H1 (cell line): Measurements from ENCODE around the gene MARCHF9. TPM values are rescaled to one million over a fixed set of nuclear protein-coding genes. Genes with fewer than 3 reads are reported as not detected.

Experiments used
- BACH1 ChIP-seq: IDR thresholded peaks from 2 replicates; pipeline ENCODE4 v1.6.1; 2012; ENCODE audit warnings: low read length, improper control_type of control experiment
- BRCA1 ChIP-seq: IDR thresholded peaks from 2 replicates; pipeline ENCODE4 v1.6.1; 2012; ENCODE audit warnings: low read depth, low read length, improper control_type of control experiment
- CHD1 ChIP-seq: IDR thresholded peaks from 2 replicates; pipeline ENCODE4 v1.6.1; 2012; ENCODE audit warnings: low read depth, low read length, improper control_type of control experiment
- EP300 ChIP-seq, 2 experiments: IDR thresholded peaks; 1 replicate in 1 of 2; 2 replicates in 1 of 2; pipeline ENCODE4 v1.6.1; 2011 to 2012; ENCODE audit warnings: low read depth in 2 of 2, low read length in 2 of 2, mild to moderate bottlenecking in 2 of 2, borderline replicate concordance in 1 of 2, inconsistent platforms in 1 of 2, moderate library complexity in 1 of 2
- HDAC6 ChIP-seq: IDR thresholded peaks from one replicate; pipeline ENCODE4 v1.7.1; 2012; ENCODE audit warnings: low read depth, mild to moderate bottlenecking, inconsistent platforms, low read length, moderate library complexity
- RBBP5 ChIP-seq: IDR thresholded peaks from 2 replicates; pipeline ENCODE4 v1.7.1; 2012; ENCODE audit warnings: low read depth, mild to moderate bottlenecking, inconsistent platforms, low read length, moderate library complexity, borderline replicate concordance
- RXRA ChIP-seq: IDR thresholded peaks from 2 replicates; pipeline ENCODE4 v1.6.1; 2011; ENCODE audit warnings: low read depth, mild to moderate bottlenecking, low read length, moderate library complexity; ENCODE audit not compliant: insufficient read depth
- SIN3A ChIP-seq, 2 experiments: IDR thresholded peaks in 1 of 2; conservative IDR thresholded peaks in 1 of 2; 2 replicates each; pipeline ENCODE4 v1.6.1; 2011 to 2012; ENCODE audit warnings: low read length in 2 of 2, improper control_type of control experiment in 1 of 2, low read depth in 1 of 2, mild to moderate bottlenecking in 1 of 2
- SIX5 ChIP-seq: IDR thresholded peaks from 2 replicates; pipeline ENCODE4 v1.6.1; 2011; ENCODE audit warnings: mild to moderate bottlenecking, low read depth, low read length
- SP4 ChIP-seq: IDR thresholded peaks from 2 replicates; pipeline ENCODE4 v1.6.1; 2012; ENCODE audit warnings: low read length, inconsistent platforms
- SRF ChIP-seq: IDR thresholded peaks from 2 replicates; pipeline ENCODE4 v1.6.1; 2011; ENCODE audit warnings: mild to moderate bottlenecking, low read depth, low read length, moderate library complexity
- polyA plus RNA-seq, 7 experiments: library from polyadenylated mRNA; depleted of rRNA in 3 of 7; stranded (reverse) in 5 of 7; unstranded in 2 of 7; fragments of >200 nt in 5 of 7; fragments of 200-250 nt in 2 of 7; gene quantifications; 1 replicate in 5 of 7; 2 replicates in 1 of 7; 4 replicates in 1 of 7; pipeline versions ENCODE4 v1.2.1 to v1.2.3, GENCODE V29; 2011 to 2013; ENCODE audit warnings: missing spikeins in 2 of 7, mixed read lengths in 2 of 7
- total RNA-seq: library from RNA; stranded (reverse); fragmentation: NEBNext Ultra II Directional; extraction: Animal tissue kit (Norgen Biotek cat#: 25700); gene quantifications from 2 replicates; pipeline ENCODE4 v1.2.1, GENCODE V29; 2021

Gene MARCHF9
- total and polyA plus RNA-seq, 2 of the 8 experiments (the other 6 are each of a cell fraction or from before 2014, with no cell fraction given) = 6.4 to 7.8 TPM

DNA sequence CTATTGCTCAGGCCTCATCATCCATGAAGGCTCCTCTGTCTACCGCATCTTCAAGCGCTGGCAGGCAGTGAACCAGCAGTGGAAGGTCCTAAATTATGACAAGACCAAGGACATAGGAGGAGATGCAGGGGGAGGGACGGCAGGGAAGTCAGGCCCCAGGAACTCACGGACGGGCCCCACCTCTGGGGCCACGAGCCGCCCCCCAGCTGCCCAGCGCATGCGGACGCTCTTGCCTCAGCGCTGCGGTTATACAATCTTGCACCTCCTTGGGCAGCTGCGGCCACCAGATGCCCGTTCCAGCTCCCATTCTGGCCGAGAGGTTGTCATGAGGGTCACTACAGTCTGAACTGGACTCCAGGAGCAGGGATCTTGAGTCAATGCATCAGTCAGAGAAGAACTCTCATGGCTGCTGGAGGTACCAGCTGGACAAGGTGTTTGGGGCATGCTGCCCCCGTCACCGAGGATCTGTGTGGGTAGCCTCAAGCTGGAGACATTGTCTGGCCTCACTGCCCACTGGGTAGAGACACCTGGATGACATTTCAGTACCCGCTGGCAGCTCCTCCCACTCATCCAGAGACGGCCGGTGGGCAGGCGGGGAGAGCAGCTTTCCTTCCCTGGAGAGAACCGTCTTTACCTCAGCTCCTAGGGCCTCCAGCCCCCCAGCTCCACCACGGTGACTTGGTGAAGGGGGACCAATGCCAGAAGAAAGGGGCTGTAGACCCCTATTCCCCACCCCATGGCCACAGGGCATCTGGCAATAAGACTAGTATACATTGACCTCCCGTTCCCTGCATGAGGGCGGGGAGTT is 3.9 kb downstream of the MARCHF9 start (continued):
- TF ChIP-seq HDAC6 (no peak), RXRA (no peak), SP4 (no peak), RBBP5 (no peak), SRF (no peak), SIX5 (no peak), SIN3A (conservative IDR thresholded peaks at IDR 0.05 in 1 of 2, IDR thresholded peaks at IDR 0.05 in 1 of 2; ENCODE audit: low read depth in 1 of 2, low read length in 2 of 2) (no peak), EP300 (IDR thresholded peaks at IDR 0.05; ENCODE audit: borderline replicate concordance in 1 of 2, low read depth in 2 of 2, low read length in 2 of 2) (no peak), BRCA1 (no peak), BACH1 (no peak), CHD1 (no peak)
